ENCODE data around the gene A4GALT.

DNA sequence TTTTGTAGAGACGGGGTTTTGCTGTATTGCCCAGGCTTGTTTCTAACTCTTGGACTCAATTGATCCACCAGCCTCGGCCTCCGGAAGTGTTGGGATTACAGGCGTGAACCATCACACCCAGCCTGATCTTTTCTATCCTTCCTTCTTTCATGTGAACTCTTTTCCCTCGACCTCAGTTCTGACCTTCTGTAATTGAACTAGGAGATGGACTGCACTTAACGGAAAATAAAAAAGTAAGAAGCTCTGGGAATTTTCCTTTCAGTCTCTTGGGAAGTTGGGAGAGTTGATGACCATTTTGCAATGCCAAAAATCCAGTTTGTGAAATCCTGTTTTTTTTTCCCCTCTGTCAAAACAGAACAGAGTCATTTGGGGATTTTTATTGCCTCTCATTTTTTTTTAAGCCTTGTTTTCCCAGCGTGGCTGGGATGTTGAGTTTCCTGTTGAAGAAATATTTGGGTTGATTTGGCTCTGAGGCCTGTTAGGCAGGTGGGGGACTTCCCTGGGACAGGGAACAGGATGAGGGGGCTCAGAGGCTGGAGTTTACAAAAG, 44.5 kb downstream of the A4GALT start:
- TF ChIP-seq CTCF (IDR thresholded peaks at IDR 0.05) = no peak
- TF ChIP-seq EZH2 (IDR thresholded peaks at IDR 0.05; ENCODE audit: borderline replicate concordance, insufficient read depth, low read depth, low read length, poor library complexity, severe bottlenecking) = no peak
